HEK293 (cell line): ENCODE results near the gene CYB561D2.

Source experiments
- CTCF ChIA-PET: fragments of 350-600 bp; formaldehyde crosslinking; extraction: SDS; loops from one replicate; lab custom pipeline; 2021; ENCODE audit warnings: antibody characterized with exemption; lab: Yijun Ruan, JAX
- POLR2A ChIA-PET: fragments of 300-600 bp; formaldehyde crosslinking; extraction: SDS; loops from one replicate; lab custom pipeline; 2020; ENCODE audit warnings: antibody characterized with exemption, inconsistent platforms; lab: Yijun Ruan, JAX
- H3K27ac ChIP-seq: fragments of 200-500 bp; sonication (Bioruptor generic); 2 replicates; pipeline ENCODE4 v1.5.1; 2014; ENCODE audit warnings: low read depth, low read length, control low read depth, inconsistent platforms; ENCODE audit errors: extremely low read depth
- H3K36me3 ChIP-seq, 2 experiments: fragments of 200-500 bp in 1 of 2; sonication (Bioruptor generic) in 1 of 2; 1 replicate in 1 of 2; 2 replicates in 1 of 2; pipeline ENCODE4 v1.5.1; 2014 to 2017; ENCODE audit warnings: inconsistent platforms in 2 of 2, low read length in 2 of 2; ENCODE audit not compliant: control insufficient read depth in 2 of 2, insufficient read depth in 1 of 2
- H3K4me1 ChIP-seq: fragments of 200-500 bp; sonication (Bioruptor generic); 2 replicates; pipeline ENCODE4 v1.5.1; 2014; ENCODE audit warnings: mild to moderate bottlenecking, low read length, inconsistent platforms; ENCODE audit not compliant: control insufficient read depth, insufficient read depth
- H3K4me3 ChIP-seq: 2 replicates; pipeline ENCODE4 v1.5.1; 2011; ENCODE audit warnings: low read depth, mild to moderate bottlenecking, control low read depth, low read length, moderate library complexity
- H3K9me3 ChIP-seq: fragments of 200-500 bp; sonication (Bioruptor generic); 2 replicates; pipeline ENCODE4 v1.5.1; 2014; ENCODE audit warnings: low read depth, low read length, inconsistent platforms; ENCODE audit not compliant: control insufficient read depth, insufficient read depth
- YY2 ChIP-seq: fragments of 450-650 bp; formaldehyde crosslinking; IDR thresholded peaks from 2 replicates; pipeline ENCODE4 v1.5.1; 2016; ENCODE audit warnings: missing biosample characterization, missing genetic modification characterization
- ZFP69B ChIP-seq: fragments of 450-650 bp; formaldehyde crosslinking; IDR thresholded peaks from 2 replicates; pipeline ENCODE4 v1.5.1; 2016; ENCODE audit warnings: missing biosample characterization, missing genetic modification characterization
- ZNF114 ChIP-seq: fragments of 450-650 bp; formaldehyde crosslinking; IDR thresholded peaks from 2 replicates; pipeline ENCODE4 v1.5.0; 2017; ENCODE audit warnings: missing biosample characterization, missing genetic modification characterization
- ZNF174 ChIP-seq: fragments of 450-650 bp; formaldehyde crosslinking; IDR thresholded peaks from 2 replicates; pipeline ENCODE4 v1.5.0; 2017; ENCODE audit warnings: missing biosample characterization, mild to moderate bottlenecking, missing genetic modification characterization
- ZNF2 ChIP-seq: fragments of 450-650 bp; formaldehyde crosslinking; IDR thresholded peaks from 2 replicates; pipeline ENCODE4 v1.5.1; 2016; ENCODE audit warnings: missing biosample characterization, missing genetic modification characterization
- ZNF23 ChIP-seq: fragments of 450-650 bp; formaldehyde crosslinking; IDR thresholded peaks from 2 replicates; pipeline ENCODE4 v1.5.1; 2016; ENCODE audit warnings: missing biosample characterization, missing genetic modification characterization, borderline replicate concordance
- ZNF335 ChIP-seq: fragments of 450-650 bp; formaldehyde crosslinking; conservative IDR thresholded peaks from 2 replicates; pipeline ENCODE4 v1.5.1; 2016; ENCODE audit warnings: missing biosample characterization, missing genetic modification characterization
- ZNF341 ChIP-seq: fragments of 450-650 bp; formaldehyde crosslinking; IDR thresholded peaks from 2 replicates; pipeline ENCODE4; 2016; ENCODE audit warnings: low read depth, missing biosample characterization, missing genetic modification characterization
- ZNF354C ChIP-seq: fragments of 450-650 bp; formaldehyde crosslinking; IDR thresholded peaks from 2 replicates; pipeline ENCODE4 v1.5.1; 2016; ENCODE audit warnings: missing biosample characterization, missing genetic modification characterization, low read depth, borderline replicate concordance
- ZNF48 ChIP-seq: fragments of 450-650 bp; formaldehyde crosslinking; IDR thresholded peaks from 2 replicates; pipeline ENCODE4 v1.5.1; 2016; ENCODE audit warnings: missing biosample characterization, missing genetic modification characterization
- ZNF530 ChIP-seq: fragments of 450-650 bp; formaldehyde crosslinking; IDR thresholded peaks from 2 replicates; pipeline ENCODE4 v1.5.1; 2016; ENCODE audit warnings: low read depth, missing biosample characterization, missing genetic modification characterization
- ZNF555 ChIP-seq: fragments of 450-650 bp; formaldehyde crosslinking; conservative IDR thresholded peaks from 2 replicates; pipeline ENCODE4 v1.5.1; 2017; ENCODE audit warnings: missing biosample characterization, mild to moderate bottlenecking, missing genetic modification characterization, inconsistent platforms
- ZNF600 ChIP-seq: fragments of 450-650 bp; formaldehyde crosslinking; IDR thresholded peaks from 2 replicates; pipeline ENCODE4 v1.5.1; 2016; ENCODE audit warnings: missing biosample characterization, missing genetic modification characterization
- ZNF670 ChIP-seq: fragments of 450-650 bp; formaldehyde crosslinking; IDR thresholded peaks from 2 replicates; pipeline ENCODE4 v1.5.1; 2016; ENCODE audit warnings: missing biosample characterization, missing genetic modification characterization, low read depth
- ZNF777 ChIP-seq: fragments of 450-650 bp; formaldehyde crosslinking; IDR thresholded peaks from 2 replicates; pipeline ENCODE4 v1.5.1; 2017; ENCODE audit warnings: missing biosample characterization, missing genetic modification characterization, borderline replicate concordance
- ZNF830 ChIP-seq: fragments of 450-650 bp; IDR thresholded peaks from 2 replicates; pipeline ENCODE4 v1.5.0; 2018; ENCODE audit warnings: missing biosample characterization, missing genetic modification characterization, low read depth, mild to moderate bottlenecking, moderate library complexity
- TF ChIP-seq, protein P1 (sequence below): fragments of 450-650 bp; formaldehyde crosslinking; IDR thresholded peaks from 2 replicates; pipeline ENCODE4 v1.5.1; 2016; ENCODE audit warnings: missing biosample characterization, missing genetic modification characterization
- TF ChIP-seq, protein P2 (sequence below): fragments of 450-650 bp; formaldehyde crosslinking; IDR thresholded peaks from 2 replicates; pipeline ENCODE4; 2016; ENCODE audit warnings: missing biosample characterization, missing genetic modification characterization
- TF ChIP-seq, protein P3 (sequence below): fragments of 450-650 bp; formaldehyde crosslinking; IDR thresholded peaks from 2 replicates; pipeline ENCODE4 v1.5.1; 2016; ENCODE audit warnings: missing biosample characterization, missing genetic modification characterization
- TF ChIP-seq, protein P4 (sequence below): fragments of 450-650 bp; formaldehyde crosslinking; IDR thresholded peaks from 2 replicates; pipeline ENCODE4 v1.5.1; 2017; ENCODE audit warnings: missing biosample characterization, missing genetic modification characterization
- TF ChIP-seq, protein P5 (sequence below): fragments of 450-650 bp; formaldehyde crosslinking; IDR thresholded peaks from 2 replicates; pipeline ENCODE4 v1.5.1; 2016; ENCODE audit warnings: missing biosample characterization, missing genetic modification characterization, low read depth

Gene CYB561D2

DNA sequence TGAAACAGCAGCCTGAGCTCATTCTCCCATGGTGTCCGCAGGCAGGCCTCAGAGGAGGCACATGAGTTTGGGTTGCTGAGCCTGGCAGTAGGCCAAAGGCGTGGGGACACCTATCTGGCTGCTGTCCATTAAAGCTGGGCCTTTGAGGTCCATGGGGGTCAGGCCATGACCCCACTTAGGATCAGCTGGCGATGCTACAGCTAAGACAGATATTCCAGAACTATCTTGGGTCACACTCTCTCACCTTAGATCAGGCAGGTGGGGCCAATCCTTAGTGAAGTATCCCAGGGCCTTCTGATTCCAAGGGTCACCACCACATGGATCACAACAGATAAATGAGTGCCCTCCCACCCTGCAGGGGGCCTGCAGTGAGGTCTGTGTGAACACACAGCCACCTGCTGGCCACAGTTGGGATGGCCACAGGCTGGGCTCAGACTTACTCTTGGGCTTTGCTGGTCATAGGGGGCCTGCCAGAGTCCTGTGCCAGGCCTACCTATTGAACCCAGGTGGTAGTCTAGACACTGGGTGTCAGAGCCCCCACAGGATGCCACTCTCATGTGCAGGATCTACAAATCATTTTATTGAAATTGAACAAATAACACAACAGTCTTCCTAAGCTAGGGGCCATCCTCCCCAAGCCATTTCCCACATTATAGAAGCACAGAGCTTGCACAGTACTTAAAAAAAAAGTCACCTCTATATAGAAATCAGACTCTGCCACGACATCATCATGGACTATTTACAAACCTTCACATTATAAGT is 26.1 kb upstream of the CYB561D2 start (continued):
- no peak for TF ChIP-seq ZNF114 (tag by site-specific recombination)
- peak; percentile 62; the same call in 1 of the 2 replicates for TF ChIP-seq ZNF2 (tag by site-specific recombination)
- no peak for TF ChIP-seq ZNF600
- no peak for TF ChIP-seq ZNF174
- TF ChIP-seq ZNF530 (tag by site-specific recombination): no peak
- TF ChIP-seq ZNF830 (tag by site-specific recombination): no peak
- peak; percentile 36 for TF ChIP-seq ZNF335 (tag by site-specific recombination)
- no peak for TF ChIP-seq ZNF354C (tag by site-specific recombination)

DNA sequence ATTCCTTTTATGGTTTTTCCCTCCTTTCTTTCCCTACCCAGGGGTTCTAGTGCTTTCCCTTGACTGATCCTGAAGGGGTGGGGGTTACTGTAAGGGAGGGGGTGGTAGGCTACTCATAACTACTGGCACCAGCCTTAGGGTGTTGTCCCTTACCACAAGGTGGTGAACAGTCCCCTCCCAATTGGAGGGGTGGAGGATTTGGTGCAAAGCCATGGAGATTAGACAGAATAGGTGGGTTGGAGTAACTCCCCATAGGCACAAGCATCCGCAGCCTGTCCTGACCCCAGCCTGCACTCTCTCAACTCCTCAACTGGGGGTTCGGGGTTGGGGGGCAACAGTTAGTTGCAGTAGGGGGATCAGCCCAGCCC is 25.6 kb upstream of the CYB561D2 start:
- Histone ChIP-seq H3K36me3 (peaks cover 3 to 46% of the 10 kb centered on the region in 2 experiments), H3K4me3 (no peak overlapping the region), H3K27ac (no peak overlapping the region), H3K4me1 (no peaks in the 10 kb centered on the region), H3K9me3 (no peaks in the 10 kb centered on the region)
- CTCF ChIA-PET: interaction anchor here (0.6 to 3.0 kb wide), 13 partner anchors 12 to 200 kb away, joined by 3 to 21 read pairs (median 5); partner anchors contain the start of genes HYAL3, LSMEM2 and NAA80
- POLR2A ChIA-PET: interaction anchor here (1.6 to 2.5 kb wide), 2 partner anchors 26 to 130 kb away, joined by 4 to 12 read pairs; partner anchors contain the start of genes HYAL3 and NAA80
- TF ChIP-seq, protein P1, sequence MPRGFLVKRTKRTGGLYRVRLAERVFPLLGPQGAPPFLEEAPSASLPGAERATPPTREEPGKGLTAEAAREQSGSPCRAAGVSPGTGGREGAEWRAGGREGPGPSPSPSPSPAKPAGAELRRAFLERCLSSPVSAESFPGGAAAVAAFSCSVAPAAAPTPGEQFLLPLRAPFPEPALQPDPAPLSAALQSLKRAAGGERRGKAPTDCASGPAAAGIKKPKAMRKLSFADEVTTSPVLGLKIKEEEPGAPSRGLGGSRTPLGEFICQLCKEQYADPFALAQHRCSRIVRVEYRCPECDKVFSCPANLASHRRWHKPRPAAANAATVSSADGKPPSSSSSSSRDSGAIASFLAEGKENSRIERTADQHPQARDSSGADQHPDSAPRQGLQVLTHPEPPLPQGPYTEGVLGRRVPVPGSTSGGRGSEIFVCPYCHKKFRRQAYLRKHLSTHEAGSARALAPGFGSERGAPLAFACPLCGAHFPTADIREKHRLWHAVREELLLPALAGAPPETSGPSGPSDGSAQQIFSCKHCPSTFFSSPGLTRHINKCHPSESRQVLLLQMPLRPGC (tag by site-specific recombination): no peak
- TF ChIP-seq, protein P2, sequence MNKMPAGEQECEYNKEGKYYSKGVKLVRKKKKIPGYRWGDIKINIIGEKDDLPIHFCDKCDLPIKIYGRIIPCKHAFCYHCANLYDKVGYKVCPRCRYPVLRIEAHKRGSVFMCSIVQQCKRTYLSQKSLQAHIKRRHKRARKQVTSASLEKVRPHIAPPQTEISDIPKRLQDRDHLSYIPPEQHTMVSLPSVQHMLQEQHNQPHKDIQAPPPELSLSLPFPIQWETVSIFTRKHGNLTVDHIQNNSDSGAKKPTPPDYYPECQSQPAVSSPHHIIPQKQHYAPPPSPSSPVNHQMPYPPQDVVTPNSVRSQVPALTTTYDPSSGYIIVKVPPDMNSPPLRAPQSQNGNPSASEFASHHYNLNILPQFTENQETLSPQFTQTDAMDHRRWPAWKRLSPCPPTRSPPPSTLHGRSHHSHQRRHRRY (tag by site-specific recombination): no peak
- no peak for TF ChIP-seq ZNF670 (tag by site-specific recombination)
- TF ChIP-seq ZNF555: no peak
- no peak for TF ChIP-seq ZNF2 (tag by site-specific recombination)
- TF ChIP-seq ZNF48: no peak
- TF ChIP-seq ZNF341 (tag by site-specific recombination): no peak
- no peak for TF ChIP-seq ZNF777 (tag by site-specific recombination)
- TF ChIP-seq, protein P3, sequence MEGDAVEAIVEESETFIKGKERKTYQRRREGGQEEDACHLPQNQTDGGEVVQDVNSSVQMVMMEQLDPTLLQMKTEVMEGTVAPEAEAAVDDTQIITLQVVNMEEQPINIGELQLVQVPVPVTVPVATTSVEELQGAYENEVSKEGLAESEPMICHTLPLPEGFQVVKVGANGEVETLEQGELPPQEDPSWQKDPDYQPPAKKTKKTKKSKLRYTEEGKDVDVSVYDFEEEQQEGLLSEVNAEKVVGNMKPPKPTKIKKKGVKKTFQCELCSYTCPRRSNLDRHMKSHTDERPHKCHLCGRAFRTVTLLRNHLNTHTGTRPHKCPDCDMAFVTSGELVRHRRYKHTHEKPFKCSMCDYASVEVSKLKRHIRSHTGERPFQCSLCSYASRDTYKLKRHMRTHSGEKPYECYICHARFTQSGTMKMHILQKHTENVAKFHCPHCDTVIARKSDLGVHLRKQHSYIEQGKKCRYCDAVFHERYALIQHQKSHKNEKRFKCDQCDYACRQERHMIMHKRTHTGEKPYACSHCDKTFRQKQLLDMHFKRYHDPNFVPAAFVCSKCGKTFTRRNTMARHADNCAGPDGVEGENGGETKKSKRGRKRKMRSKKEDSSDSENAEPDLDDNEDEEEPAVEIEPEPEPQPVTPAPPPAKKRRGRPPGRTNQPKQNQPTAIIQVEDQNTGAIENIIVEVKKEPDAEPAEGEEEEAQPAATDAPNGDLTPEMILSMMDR: no peak
- TF ChIP-seq ZNF23: no peak
- no peak for TF ChIP-seq ZFP69B
- TF ChIP-seq, protein P4, sequence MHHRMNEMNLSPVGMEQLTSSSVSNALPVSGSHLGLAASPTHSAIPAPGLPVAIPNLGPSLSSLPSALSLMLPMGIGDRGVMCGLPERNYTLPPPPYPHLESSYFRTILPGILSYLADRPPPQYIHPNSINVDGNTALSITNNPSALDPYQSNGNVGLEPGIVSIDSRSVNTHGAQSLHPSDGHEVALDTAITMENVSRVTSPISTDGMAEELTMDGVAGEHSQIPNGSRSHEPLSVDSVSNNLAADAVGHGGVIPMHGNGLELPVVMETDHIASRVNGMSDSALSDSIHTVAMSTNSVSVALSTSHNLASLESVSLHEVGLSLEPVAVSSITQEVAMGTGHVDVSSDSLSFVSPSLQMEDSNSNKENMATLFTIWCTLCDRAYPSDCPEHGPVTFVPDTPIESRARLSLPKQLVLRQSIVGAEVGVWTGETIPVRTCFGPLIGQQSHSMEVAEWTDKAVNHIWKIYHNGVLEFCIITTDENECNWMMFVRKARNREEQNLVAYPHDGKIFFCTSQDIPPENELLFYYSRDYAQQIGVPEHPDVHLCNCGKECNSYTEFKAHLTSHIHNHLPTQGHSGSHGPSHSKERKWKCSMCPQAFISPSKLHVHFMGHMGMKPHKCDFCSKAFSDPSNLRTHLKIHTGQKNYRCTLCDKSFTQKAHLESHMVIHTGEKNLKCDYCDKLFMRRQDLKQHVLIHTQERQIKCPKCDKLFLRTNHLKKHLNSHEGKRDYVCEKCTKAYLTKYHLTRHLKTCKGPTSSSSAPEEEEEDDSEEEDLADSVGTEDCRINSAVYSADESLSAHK (tag by site-specific recombination): no peak
- TF ChIP-seq, protein P5, sequence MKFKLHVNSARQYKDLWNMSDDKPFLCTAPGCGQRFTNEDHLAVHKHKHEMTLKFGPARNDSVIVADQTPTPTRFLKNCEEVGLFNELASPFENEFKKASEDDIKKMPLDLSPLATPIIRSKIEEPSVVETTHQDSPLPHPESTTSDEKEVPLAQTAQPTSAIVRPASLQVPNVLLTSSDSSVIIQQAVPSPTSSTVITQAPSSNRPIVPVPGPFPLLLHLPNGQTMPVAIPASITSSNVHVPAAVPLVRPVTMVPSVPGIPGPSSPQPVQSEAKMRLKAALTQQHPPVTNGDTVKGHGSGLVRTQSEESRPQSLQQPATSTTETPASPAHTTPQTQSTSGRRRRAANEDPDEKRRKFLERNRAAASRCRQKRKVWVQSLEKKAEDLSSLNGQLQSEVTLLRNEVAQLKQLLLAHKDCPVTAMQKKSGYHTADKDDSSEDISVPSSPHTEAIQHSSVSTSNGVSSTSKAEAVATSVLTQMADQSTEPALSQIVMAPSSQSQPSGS (tag by site-specific recombination): no peak
- TF ChIP-seq YY2 (tag by site-specific recombination): no peak
